Measurements from ENCODE around the gene CECR2. TPM values are rescaled to one million over a fixed set of nuclear protein-coding genes. Genes with fewer than 3 reads are reported as not detected.

The CECR2 gene
- total RNA-seq (2021; fragmentation: NEBNext Ultra II Directional; extraction: Animal tissue kit (Norgen Biotek cat#: 25700)): not detected
- long read RNA-seq: 0 reads

DNA sequence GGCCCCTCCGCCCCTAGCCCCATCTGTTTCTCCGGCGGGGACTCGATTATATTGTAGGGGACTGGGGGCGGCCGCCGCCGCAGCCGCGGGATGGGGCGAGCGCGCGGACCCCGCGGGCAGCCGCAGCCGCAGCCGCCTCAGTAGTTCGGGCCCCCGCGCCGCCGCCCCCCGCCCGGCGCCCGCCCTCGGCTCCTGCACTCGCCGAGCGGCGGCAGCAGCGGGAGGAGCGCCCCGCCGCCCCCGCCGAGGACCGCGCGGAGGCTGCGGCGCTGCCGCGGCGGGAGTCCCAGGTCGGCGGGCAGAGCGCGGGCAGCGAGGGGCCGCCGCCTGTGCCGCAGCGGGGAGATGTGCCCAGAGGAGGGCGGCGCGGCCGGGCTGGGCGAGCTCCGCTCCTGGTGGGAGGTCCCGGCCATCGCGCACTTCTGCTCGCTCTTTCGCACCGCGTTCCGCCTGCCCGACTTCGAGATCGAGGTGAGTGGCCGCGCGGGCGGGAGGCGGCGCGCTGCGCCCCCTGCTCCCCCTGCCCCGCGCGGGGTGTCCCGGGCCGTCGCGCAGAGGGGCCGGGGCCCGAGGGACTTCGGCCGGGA lies at the start of gene CECR2:
TSS of gene CECR2 (plus strand) at position 22 of the 587 bp plus-strand sequence. CDS start at position 346, 324 bp downstream.
- H3K4me1 Mint-ChIP-seq (ENCODE audit: low read depth): no peaks in the 10 kb centered on the region
- H3K4me3 Mint-ChIP-seq: no peak within 1 kb of the TSS
- DNase-seq: no peak
- H3K9me3 Mint-ChIP-seq: no peaks in the 10 kb centered on the region; the same call in 1 of the 2 replicates
- no peak within 1 kb of the TSS for H3K27ac Mint-ChIP-seq
- H3K27me3 Mint-ChIP-seq (ENCODE audit: insufficient read depth): peaks cover 19% of the 10 kb centered on the region
- TF ChIP-seq, protein P1, sequence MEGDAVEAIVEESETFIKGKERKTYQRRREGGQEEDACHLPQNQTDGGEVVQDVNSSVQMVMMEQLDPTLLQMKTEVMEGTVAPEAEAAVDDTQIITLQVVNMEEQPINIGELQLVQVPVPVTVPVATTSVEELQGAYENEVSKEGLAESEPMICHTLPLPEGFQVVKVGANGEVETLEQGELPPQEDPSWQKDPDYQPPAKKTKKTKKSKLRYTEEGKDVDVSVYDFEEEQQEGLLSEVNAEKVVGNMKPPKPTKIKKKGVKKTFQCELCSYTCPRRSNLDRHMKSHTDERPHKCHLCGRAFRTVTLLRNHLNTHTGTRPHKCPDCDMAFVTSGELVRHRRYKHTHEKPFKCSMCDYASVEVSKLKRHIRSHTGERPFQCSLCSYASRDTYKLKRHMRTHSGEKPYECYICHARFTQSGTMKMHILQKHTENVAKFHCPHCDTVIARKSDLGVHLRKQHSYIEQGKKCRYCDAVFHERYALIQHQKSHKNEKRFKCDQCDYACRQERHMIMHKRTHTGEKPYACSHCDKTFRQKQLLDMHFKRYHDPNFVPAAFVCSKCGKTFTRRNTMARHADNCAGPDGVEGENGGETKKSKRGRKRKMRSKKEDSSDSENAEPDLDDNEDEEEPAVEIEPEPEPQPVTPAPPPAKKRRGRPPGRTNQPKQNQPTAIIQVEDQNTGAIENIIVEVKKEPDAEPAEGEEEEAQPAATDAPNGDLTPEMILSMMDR (IDR thresholded peaks at IDR 0.05): no peak
- peaks cover 8% of the 10 kb centered on the region; the same call in 1 of the 2 replicates for H3K36me3 Mint-ChIP-seq (ENCODE audit: low read depth)

DNA sequence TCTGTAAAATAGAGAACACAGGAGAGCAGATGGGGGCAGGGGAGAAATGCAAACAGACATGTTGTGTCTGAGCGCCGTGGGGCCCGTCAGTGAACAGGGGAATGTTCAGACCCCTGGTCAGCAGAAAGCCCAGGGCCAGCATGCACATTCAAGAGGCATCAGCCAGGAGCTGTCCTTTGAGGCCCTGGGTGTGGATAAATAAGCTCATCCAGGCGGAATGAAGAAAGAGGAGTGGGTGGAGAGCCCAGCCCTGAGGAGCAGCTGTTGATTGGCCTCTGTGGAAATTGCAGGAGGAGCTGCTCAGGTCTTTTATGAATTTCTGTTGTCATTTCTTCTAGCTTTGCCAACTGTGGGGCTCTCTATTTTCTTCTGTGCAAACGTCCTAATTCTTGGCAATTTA lies 49.7 kb upstream of the CECR2 start:
- DNase-seq: no peak
- Mint-ChIP-seq H3K9me3 (peaks cover 41% of the 10 kb centered on the region), H3K27ac (no peak overlapping the region), H3K36me3 (ENCODE audit: low read depth) (peaks cover 10% of the 10 kb centered on the region; the same call in 1 of the 2 replicates), H3K27me3 (ENCODE audit: insufficient read depth) (peaks cover 3% of the 10 kb centered on the region), H3K4me1 (ENCODE audit: low read depth) (no peaks in the 10 kb centered on the region), H3K4me3 (no peak overlapping the region)
- TF ChIP-seq, protein P1 (IDR thresholded peaks at IDR 0.05): no peak

DNA sequence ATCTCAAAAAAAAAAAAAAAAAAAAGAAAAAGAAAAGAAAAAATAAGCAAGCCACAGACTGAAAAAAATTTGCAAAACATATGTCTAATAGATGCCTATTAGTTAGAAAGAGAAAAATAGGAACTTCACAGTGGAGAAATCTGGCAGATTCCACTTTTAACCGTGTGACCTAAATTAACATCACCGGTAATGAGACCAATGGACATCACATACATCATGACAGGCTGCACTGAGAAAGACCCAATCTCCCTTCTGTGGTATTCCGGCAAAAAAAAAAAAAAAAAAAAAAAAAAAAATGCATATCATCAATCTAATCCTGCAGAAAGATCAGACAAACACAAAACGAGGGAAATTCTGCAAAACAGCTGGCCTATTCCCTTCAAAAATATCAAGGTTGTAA lies 46.7 kb upstream of the CECR2 start:
- Mint-ChIP-seq H3K36me3 (ENCODE audit: low read depth) (peaks cover 10% of the 10 kb centered on the region; the same call in 1 of the 2 replicates), H3K27me3 (ENCODE audit: insufficient read depth) (no peaks in the 10 kb centered on the region; the same call in none of the 2 replicates), H3K4me1 (ENCODE audit: low read depth) (no peaks in the 10 kb centered on the region), H3K4me3 (no peak overlapping the region), H3K9me3 (peaks cover 41% of the 10 kb centered on the region), H3K27ac (no peak overlapping the region)
- TF ChIP-seq, protein P1 (IDR thresholded peaks at IDR 0.05): no peak
- no peak for DNase-seq

DNA sequence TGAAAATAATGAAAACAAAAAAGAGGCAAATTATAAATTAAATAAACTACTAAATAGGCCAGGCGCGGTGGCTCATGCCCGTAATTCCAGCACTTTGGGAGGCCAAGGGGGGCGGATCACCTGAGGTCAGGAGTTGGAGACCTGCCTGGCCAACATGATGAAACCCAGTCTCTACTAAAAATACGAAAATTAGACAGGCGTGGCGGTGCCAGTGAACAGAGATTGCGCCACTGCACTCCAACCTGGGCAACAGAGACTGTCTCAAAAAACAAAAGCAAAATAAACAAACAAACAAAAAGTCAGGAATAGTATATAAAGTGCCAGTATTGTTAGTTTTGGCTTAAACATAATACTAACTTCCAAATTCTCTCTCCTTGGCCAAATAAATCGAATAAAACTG lies 37.6 kb upstream of the CECR2 start:
- Mint-ChIP-seq H3K4me3 (no peak overlapping the region), H3K27ac (no peak overlapping the region), H3K27me3 (ENCODE audit: insufficient read depth) (peaks cover 1% of the 10 kb centered on the region; the same call in 1 of the 2 replicates)

DNA sequence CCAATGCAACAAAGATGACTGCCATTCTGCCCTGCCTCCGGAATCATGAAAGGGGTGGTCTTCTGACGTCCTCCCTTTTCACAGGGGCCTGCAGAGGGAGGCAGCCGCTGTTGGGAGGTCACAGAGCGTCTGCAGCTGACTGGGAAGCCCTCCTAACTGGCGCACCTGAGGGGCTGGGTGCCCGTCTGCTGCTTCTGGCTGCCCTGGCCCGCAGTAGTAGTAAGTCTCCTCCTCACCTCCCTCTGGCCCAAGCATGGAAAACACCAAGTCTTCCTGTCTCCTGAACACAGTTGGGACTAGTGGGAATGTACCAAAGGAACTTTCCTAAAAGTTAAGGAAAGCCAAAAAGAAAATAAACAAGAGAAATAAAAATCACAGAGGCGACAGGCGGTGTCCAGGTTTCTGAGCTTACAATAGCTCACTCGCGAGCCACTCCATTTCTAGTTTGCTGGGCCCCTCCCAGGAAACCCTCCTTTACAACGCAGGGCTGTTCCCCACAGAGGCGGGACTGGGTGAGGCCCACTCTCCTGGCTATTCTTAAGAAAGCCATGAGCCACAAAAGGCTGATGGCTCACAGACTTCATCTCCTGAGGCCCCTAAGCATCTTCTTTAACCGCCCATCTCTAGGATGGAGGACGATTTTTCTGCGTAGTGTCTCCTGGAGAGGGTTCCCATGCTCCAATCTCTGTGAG lies 37.0 kb upstream of the CECR2 start:
- H3K27me3 Mint-ChIP-seq (ENCODE audit: insufficient read depth): peaks cover 1% of the 10 kb centered on the region; the same call in 1 of the 2 replicates
- no peaks in the 10 kb centered on the region; the same call in 1 of the 2 replicates for H3K36me3 Mint-ChIP-seq (ENCODE audit: low read depth)
- H3K9me3 Mint-ChIP-seq: peaks cover 14% of the 10 kb centered on the region; the same call in 1 of the 2 replicates
- H3K4me3 Mint-ChIP-seq: no peak overlapping the region
- DNase-seq: no peak
- no peaks in the 10 kb centered on the region for H3K4me1 Mint-ChIP-seq (ENCODE audit: low read depth)
- TF ChIP-seq, protein P1 (IDR thresholded peaks at IDR 0.05): no peak
- H3K27ac Mint-ChIP-seq: no peak overlapping the region

More for the DNA sequence above, 37.6 kb upstream of the CECR2 start:
- TF ChIP-seq, protein P1 (IDR thresholded peaks at IDR 0.05): no peak
- no peak for DNase-seq
- Mint-ChIP-seq H3K4me1 (ENCODE audit: low read depth) (no peaks in the 10 kb centered on the region), H3K36me3 (ENCODE audit: low read depth) (no peaks in the 10 kb centered on the region; the same call in 1 of the 2 replicates), H3K9me3 (peaks cover 14% of the 10 kb centered on the region; the same call in 1 of the 2 replicates)
